ENCODE results near the gene PDCD2L.
"Not testable (repeated sequence)": the region's sequence is repeated elsewhere in the genome, so short reads cannot be mapped to it uniquely, and the experiment has no call there.

PDCD2L gene

DNA sequence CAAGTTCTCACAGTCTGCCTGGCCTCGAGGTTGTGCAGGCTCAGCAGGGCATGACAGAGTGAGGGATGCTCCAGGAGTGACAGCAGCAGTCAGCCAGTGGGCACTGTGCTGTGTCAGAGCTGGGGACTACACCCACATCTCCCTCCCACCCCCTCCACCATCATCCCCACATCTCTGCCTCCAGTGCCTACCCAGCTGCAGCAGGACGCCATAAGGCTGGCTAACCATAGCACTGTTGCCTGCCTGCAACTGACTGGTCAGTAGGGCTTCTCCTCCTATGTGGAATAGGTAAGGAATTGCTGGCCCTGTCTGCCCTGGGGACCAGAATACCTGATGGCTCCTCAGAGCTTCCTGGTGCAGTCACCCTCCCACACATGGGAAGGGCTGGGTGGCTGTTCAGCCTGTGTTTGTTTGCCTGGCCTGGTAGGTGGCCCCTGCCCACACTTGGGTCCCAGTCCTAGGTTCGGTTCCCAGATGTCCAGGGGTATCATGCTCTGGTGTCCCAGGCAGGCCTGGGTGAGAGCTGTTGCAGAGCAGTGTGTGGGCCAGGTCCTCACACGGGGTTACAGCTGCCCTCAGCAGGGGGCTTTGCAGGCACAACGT lies 23.5 kb upstream of the PDCD2L start:
- no peak for DNase-seq

GRCh38 chr19:34381399-34382251 lies 22.6 kb upstream of the PDCD2L start:
- DNase-seq: no peak

GRCh38 chr19:34382471-34382870 lies 21.7 kb upstream of the PDCD2L start:
- no peak for DNase-seq

DNA sequence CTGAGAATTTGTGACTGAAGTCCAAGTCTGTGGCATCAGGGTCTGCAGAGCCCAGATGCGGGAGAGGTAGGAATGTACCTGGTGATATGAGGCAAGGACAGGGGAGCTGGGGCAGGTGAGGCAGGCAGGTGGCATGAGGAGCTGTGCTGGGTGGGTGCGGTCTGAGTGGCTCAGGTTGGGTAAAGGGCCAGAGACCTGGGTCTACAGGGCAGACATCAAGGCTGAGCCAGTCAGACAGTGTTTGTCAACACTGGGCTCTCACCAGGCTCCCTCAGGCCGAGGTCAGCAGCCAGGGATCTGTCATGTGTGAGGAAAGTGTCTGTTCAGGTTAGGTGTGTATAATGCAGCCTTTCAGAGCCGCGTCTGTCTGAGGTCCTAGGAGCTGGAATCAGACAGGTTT lies 20.6 kb upstream of the PDCD2L start:
- no peak for DNase-seq

DNA sequence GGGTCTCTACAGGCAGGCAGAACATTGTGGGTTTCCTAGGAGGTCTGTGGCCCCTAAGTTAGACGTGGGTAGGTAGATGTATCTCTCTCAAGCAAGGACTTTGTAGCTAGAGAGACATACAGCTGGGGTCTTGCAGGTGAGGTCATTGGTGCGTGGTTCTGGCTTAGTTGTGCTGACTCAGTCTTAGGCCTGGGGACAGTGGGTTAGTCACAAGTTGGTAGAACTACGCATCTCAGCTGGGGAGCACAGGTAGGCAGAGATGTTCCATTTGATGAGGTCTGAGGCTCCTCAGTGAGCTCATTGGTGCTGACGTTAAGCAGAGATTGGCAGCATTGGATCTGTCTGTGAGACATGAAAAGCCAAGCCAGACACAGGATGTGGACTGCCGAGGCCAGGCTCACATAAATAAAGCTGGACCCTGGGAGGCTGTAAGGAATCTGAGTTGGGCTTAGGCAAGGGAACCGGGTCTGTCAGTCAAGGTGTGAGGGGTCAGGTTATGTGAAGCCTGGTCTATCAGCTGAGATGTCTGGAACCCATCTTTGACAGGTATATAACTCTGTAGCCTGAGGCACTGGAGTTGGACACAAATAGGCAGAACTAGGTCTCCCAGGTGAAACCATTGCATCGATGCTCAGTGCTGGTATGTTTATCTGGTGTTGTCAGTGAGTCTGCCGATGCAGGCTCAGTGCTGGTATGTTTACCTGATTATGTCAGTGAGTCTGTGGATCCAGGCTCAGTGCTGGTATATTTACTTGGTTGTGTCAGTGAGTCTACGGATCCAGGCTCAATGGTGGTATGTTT lies 17.4 kb upstream of the PDCD2L start:
- DNase-seq: no peak

- DNase-seq: no peak
Measured at GRCh38 chr19:34387446-34387810, 16.8 kb upstream of the PDCD2L start.

GRCh38 chr19:34388745-34389144 lies 15.5 kb upstream of the PDCD2L start:
- DNase-seq: not testable (repeated sequence)

GRCh38 chr19:34391813-34392212 lies 12.4 kb upstream of the PDCD2L start:
- DNase-seq: no peak

GRCh38 chr19:34393031-34393430 lies 11.2 kb upstream of the PDCD2L start:
- DNase-seq: no peak

GRCh38 chr19:34393629-34394028 lies 10.6 kb upstream of the PDCD2L start:
- no peak for DNase-seq

DNA sequence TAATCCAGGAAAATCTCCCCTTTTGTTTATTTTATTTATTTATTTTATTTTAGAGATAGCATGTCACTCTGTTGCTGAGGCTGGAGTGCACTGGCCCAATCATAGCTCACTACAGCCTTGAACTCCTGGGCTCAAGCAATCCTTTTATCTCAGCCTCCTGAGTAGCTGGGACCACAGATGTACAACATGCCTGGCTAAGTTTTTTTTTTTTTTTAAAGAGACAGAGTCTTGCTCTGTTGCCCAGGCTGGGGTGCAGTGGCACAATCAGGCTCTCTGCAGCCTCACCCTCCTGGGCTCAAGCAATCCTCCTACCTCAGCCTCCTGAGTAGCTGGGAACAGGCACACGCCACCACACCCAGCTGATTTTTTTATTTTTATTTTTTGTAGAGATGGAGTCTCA lies 6.3 kb upstream of the PDCD2L start:
- DNase-seq: no peak

DNA sequence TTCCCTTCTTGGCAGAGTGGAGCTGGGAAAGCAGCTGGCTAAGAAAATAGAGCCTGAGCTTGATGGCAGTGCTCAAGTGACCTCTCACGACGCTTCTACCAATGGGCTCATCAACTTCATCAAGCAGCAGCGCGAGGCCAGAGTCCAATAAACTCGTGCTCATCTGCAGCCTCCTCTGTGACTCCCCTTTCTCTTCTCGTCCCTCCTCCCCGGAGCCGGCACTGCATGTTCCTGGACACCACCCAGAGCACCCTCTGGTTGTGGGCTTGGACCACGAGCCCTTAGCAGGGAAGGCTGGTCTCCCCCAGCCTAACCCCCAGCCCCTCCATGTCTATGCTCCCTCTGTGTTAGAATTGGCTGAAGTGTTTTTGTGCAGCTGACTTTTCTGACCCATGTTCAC lies 4.3 kb upstream of the PDCD2L start:
- no peak for DNase-seq

- DNase-seq: not testable (repeated sequence)
Measured at GRCh38 chr19:34400844-34401243, 3.4 kb upstream of the PDCD2L start.

- no peak for DNase-seq
Measured at GRCh38 chr19:34402074-34402600, 2.1 kb upstream of the PDCD2L start.

DNA sequence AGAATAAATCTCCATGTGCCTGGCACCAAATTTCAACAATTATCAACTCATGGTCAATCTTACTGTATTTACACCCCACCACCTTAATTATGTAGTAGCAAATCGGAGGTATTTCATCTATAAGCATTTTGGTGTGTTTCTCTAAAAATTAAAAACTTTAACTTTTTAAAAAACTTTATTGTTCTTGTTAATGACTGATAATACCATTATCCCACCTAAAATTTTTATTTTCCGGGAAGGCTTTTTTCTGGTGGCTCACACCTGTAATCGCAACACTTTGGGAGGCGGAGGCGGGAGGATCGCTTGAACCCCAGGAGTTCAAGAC lies 453 bp upstream of the PDCD2L start:
- DNase-seq: no peak

- no peak for DNase-seq
Measured at GRCh38 chr19:34405892-34406660, 1.9 kb downstream of the PDCD2L start.

DNA sequence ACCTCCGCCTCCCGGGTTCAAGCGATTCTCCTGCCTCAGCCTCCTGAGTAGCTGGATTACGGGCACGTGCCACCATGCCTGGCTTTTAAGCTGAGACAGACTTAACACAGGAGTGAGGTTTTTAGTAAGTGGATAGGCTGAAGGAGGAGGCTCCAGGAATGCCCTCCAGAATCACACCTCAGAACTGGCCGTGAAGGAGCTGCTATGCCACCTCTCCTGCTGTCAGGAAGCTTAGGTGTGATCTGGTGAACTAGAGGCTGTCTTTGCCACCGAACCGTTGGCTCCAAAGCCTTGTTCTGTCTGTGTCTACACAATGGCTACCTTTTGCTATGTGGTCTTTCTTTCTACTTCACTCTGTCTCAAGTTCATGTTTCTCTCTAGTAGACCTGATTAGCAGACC lies 4.2 kb downstream of the PDCD2L start:
- DNase-seq: no peak

DNA sequence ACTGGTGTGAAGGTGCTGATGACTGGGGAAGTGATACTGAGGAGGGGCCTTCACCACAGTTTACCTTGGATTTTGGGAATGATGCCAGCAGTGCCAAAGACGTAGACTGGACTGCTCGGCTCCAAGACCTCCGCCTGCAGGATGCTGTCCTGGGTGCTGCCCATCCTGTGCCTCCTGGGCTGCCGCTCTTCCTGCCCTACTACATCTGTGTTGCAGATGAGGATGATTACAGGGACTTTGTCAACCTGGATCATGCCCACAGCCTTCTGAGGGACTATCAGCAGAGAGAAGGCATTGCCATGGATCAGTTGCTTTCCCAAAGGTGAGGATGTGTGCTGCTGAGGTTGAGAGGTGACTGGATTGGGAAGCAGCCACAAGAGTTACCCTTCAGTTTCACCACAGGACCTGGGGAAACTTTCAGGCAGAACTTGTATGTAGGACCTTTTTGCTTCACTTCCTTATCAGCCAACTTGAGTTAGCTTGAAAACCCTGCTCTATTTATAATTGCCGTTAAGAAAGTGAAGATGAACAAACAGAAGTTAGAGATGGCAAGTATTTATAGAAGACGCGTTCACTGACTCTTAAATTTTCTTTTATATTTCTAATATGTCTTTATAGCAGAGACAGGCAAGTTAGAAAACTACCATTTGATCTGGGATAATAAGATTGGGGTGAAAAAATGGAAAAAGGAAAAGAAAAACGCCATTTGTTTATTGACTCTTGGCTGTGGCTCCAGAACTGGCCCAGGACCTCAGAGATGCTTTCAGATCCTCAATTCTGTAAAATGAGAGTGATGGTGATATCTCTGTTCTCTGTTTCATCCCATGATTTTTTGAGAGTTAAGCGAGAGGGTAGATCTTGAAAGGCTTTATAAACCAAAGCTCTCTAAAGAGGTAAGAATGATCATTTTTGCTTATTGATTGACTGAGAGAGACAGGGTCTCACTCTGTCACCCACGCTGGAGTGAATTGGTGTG lies 5.3 kb downstream of the PDCD2L start:
- no peak for DNase-seq

DNA sequence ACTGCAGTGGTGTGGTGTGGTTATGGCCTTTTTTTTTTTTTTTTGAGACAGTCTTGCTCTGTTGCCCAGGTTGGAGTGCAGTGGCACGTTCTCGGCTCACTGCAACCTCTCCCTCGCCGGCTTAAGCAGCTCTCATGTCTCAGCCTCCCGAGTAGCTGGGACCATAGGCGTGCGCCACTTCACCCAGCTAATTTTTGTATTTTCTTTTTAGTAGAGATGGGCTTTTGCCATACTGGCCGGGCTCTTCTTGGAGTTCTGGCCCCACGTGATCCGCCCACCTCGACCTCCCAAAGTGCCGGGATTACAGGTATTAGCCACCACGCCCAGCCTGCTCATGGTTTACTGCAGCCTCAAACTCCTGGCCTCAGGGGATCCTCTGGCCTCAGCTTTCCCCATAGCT lies 7.0 kb downstream of the PDCD2L start:
- DNase-seq: no peak

DNA sequence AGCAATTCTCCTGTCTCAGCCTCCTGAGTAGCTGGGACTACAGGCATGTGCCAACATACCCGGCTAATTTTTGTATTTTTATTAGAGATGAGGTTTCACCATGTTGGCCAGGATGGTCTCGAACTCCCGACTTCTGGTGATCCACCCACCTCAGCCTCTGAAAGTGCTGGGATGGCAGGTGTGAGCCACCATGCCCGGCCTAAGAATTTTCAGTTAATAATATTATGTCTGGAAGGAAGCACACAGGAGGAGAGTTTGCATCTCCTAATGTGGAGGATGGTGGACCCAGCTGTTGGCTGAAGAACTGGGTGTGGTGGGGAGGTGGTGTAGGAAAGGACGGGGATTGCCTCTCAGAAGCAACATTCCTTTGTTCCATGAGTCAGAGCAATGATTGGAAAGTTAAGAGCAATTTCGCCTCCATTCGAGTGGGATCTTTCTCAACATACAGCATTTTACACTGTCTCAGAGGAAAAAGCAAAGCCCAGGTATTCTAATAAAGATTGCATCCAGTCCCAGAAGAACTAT lies 11.9 kb downstream of the PDCD2L start:
- DNase-seq: no peak

DNA sequence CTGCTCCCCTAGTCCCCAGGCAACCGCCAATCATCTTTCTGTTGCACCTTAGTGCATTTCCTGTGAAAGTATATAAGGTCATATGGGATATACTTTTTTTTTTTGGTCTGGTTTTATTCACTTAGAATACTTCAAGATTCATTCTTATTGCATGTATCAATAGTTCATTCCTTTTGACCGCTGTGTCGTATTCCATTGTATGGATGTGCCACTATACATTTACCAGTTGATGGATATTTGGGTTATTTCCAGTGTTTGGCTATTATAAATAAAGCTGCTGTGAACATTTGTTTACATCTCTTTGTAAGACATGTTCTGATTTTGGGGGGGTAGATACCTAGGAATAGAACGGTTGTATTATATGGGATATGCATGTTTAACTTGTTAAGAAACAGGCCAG lies 14.1 kb downstream of the PDCD2L start:
- no peak for DNase-seq

Measured in stimulated activated CD4-positive, alpha-beta T cell treated with anti-CD3 and anti-CD28 coated beads, Interleukin-2, amount 100 ng/mL, for 48 hours (primary cell).